HFF-Myc (cell line): ENCODE results near the gene TSSK3.

Source experiments
- DNase-seq: peaks from one replicate; pipeline ENCODE4 v3.0.0-alpha.2; 2011; ENCODE audit warnings: low read depth; ENCODE audit errors: extremely low read depth
- H3K4me3 ChIP-seq: replicated peaks from 2 replicates; pipeline ENCODE4 v1.5.1; 2011; ENCODE audit warnings: low read depth, mild to moderate bottlenecking, control low read depth, low read length
- CTCF ChIP-seq: IDR thresholded peaks from 2 replicates; pipeline ENCODE4 v1.5.1; 2012; ENCODE audit warnings: mild to moderate bottlenecking, low read depth, low read length, control low read depth; ENCODE audit errors: missing control alignments

Gene TSSK3

GRCh38 chr1:32330558-32331151, 31.7 kb upstream of the TSSK3 start:
- H3K4me3 ChIP-seq, result no peak overlapping the region
- no peak for DNase-seq
- TF ChIP-seq CTCF, result no peak

DNA sequence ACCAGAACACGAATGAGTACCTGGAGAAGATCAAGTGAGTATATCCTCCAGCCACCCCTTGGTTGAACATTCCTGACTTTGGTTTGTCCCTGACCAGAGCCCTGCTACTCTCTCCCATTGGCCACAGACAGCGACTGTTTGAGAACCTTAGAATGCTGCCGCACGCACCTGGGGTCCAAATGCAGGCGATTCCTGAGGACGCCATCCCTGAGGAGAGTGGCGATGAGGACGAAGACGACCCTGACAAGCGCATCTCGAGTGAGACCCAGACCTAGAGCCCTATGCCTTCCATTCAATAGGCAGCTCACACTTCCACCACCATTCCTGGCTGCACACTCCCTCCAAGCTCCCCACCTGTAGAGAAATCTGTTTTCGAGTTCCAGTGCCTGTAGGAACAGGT, 30.8 kb upstream of the TSSK3 start:
- DNase-seq, result no peak

GRCh38 chr1:32332290-32333079, 29.9 kb upstream of the TSSK3 start:
- DNase-seq, result no peak
- H3K4me3 ChIP-seq, result no peak overlapping the region
- no peak for TF ChIP-seq CTCF

More for the DNA sequence above, 30.8 kb upstream of the TSSK3 start:
- TF ChIP-seq CTCF, result no peak
- no peak overlapping the region for H3K4me3 ChIP-seq

DNA sequence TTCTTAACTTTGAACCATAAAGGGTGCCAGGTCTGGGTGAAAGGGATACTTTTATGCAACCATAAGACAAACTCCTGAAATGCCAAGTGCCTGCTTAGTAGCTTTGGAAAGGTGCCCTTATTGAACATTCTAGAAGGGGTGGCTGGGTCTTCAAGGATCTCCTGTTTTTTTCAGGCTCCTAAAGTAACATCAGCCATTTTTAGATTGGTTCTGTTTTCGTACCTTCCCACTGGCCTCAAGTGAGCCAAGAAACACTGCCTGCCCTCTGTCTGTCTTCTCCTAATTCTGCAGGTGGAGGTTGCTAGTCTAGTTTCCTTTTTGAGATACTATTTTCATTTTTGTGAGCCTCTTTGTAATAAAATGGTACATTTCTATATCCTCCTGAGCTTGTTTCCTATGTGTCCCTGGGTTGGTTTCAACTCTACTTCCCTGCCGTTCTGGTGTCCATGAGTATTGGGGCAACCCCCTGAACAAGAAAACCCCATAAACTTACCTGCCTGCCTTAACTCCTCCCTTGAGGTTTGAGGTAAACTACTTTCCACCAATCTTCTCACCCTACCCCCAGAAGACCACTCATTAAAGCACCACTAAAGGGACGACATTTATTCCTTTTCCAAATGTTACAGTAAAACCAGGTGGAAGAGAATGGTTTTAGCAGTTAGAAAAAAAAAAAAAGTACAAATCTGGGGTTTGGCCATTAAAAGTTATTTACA, 28.9 kb upstream of the TSSK3 start:
- no peak for TF ChIP-seq CTCF
- DNase-seq, result no peak
- peak overlapping the region; percentile 81 for H3K4me3 ChIP-seq

- no peak for TF ChIP-seq CTCF
- DNase-seq, result no peak
- peak overlapping the region; percentile 81 for H3K4me3 ChIP-seq
Measured at GRCh38 chr1:32334274-32334861, 28.0 kb upstream of the TSSK3 start.

GRCh38 chr1:32334864-32335534, 27.3 kb upstream of the TSSK3 start:
- TF ChIP-seq CTCF, result peak; percentile 81
- peak overlapping the region; percentile 81 for H3K4me3 ChIP-seq
- DNase-seq, result no peak
